GM12872 (cell line): ENCODE measurements around the gene LYPD5.

Experiments
- CTCF ChIP-seq: IDR thresholded peaks from 3 replicates; pipeline ENCODE4 v1.5.1; 2011; ENCODE audit warnings: low read depth, mild to moderate bottlenecking, low read length, moderate library complexity; ENCODE audit not compliant: insufficient read depth

The LYPD5 gene

GRCh38 chr19:43798026-43798545, 4.2 kb downstream of the LYPD5 start:
- TF ChIP-seq CTCF = no peak

GRCh38 chr19:43797556-43797955, 4.7 kb downstream of the LYPD5 start:
- no peak for TF ChIP-seq CTCF

GRCh38 chr19:43797118-43797517, 5.1 kb downstream of the LYPD5 start:
- TF ChIP-seq CTCF = no peak

GRCh38 chr19:43790587-43790986, 11.7 kb downstream of the LYPD5 start:
- TF ChIP-seq CTCF = no peak

- TF ChIP-seq CTCF = no peak
Measured at GRCh38 chr19:43789029-43789428, 13.2 kb downstream of the LYPD5 start.

GRCh38 chr19:43786665-43787064, 15.6 kb downstream of the LYPD5 start:
- TF ChIP-seq CTCF = no peak

- peak; percentile 100 for TF ChIP-seq CTCF
Measured at GRCh38 chr19:43784981-43785808, 17.1 kb downstream of the LYPD5 start.
